Neuronal stem cell (in vitro differentiated cells): ENCODE results near the gene RFX8.

Experiments used
- DNase-seq: peaks from one replicate; pipeline ENCODE4 v3.0.0-alpha.2; 2013; ENCODE audit warnings: low spot score
- H2AFZ ChIP-seq: one replicate; pipeline ENCODE4 v1.6.1; 2013; ENCODE audit warnings: mild to moderate bottlenecking, low read length, inconsistent platforms
- H2AK5ac ChIP-seq: 2 replicates; pipeline ENCODE4 v1.6.1; 2013; ENCODE audit warnings: low read depth, mild to moderate bottlenecking, inconsistent platforms, low read length, moderate library complexity, mixed read lengths
- H2BK120ac ChIP-seq: 2 replicates; pipeline ENCODE4 v1.6.1; 2013; ENCODE audit warnings: low read depth, mild to moderate bottlenecking, inconsistent platforms, low read length, moderate library complexity, mixed read lengths
- H2BK12ac ChIP-seq: one replicate; pipeline ENCODE4 v1.6.1; 2013; ENCODE audit warnings: low read length, inconsistent platforms
- H2BK15ac ChIP-seq: 2 replicates; pipeline ENCODE4 v1.6.1; 2013; ENCODE audit warnings: mild to moderate bottlenecking, low read length, inconsistent platforms, mixed read lengths
- H2BK5ac ChIP-seq: one replicate; pipeline ENCODE4 v1.6.1; 2013; ENCODE audit warnings: inconsistent platforms, mild to moderate bottlenecking, low read length, moderate library complexity
- H3K14ac ChIP-seq: one replicate; pipeline ENCODE4 v1.6.1; 2013; ENCODE audit warnings: low read length, inconsistent platforms
- H3K18ac ChIP-seq: 2 replicates; pipeline ENCODE4 v1.6.1; 2013; ENCODE audit warnings: low read length, inconsistent platforms
- H3K23ac ChIP-seq: 2 replicates; pipeline ENCODE4 v1.6.1; 2013; ENCODE audit warnings: low read depth, mild to moderate bottlenecking, mixed read lengths, low read length, inconsistent platforms; ENCODE audit not compliant: poor library complexity
- H3K27ac ChIP-seq: replicated peaks from 3 replicates; pipeline ENCODE4 v1.5.1; 2013; ENCODE audit warnings: low read length, inconsistent platforms
- H3K27me3 ChIP-seq, 3 experiments: 2 replicates each; pipeline ENCODE4 v1.6.1; 2013; ENCODE audit warnings: low read length in 3 of 3, mild to moderate bottlenecking in 2 of 3, inconsistent platforms in 1 of 3, low read depth in 1 of 3, mixed read lengths in 1 of 3, moderate library complexity in 1 of 3; ENCODE audit not compliant: control insufficient read depth in 3 of 3, insufficient read depth in 3 of 3
- H3K36me3 ChIP-seq, 2 donors: replicated peaks in 1 of 2; 2 replicates each; pipeline ENCODE4 v1.6.1; 2013; ENCODE audit warnings: low read length in 2 of 2; ENCODE audit not compliant: control insufficient read depth in 2 of 2, insufficient read depth in 2 of 2
- H3K4ac ChIP-seq: 2 replicates; pipeline ENCODE4 v1.6.1; 2013; ENCODE audit warnings: inconsistent platforms, mild to moderate bottlenecking, low read length, moderate library complexity
- H3K4me1 ChIP-seq, 2 donors: 1 replicate in 1 of 2; 2 replicates in 1 of 2; pipeline ENCODE4 v1.6.1; 2013; ENCODE audit warnings: low read length in 2 of 2, low read depth in 1 of 2; ENCODE audit not compliant: control insufficient read depth in 2 of 2, insufficient read depth in 1 of 2
- H3K4me2 ChIP-seq: one replicate; pipeline ENCODE4 v1.6.1; 2013; ENCODE audit warnings: mild to moderate bottlenecking, low read length, inconsistent platforms; ENCODE audit not compliant: insufficient read depth, poor library complexity, severe bottlenecking
- H3K4me3 ChIP-seq, 2 donors: 2 replicates each; pipeline ENCODE4 v1.5.1; 2013; ENCODE audit warnings: low read length in 2 of 2, mild to moderate bottlenecking in 2 of 2, inconsistent platforms in 1 of 2, moderate library complexity in 1 of 2
- H3K79me1 ChIP-seq: one replicate; pipeline ENCODE4 v1.6.1; 2013; ENCODE audit warnings: low read depth, mild to moderate bottlenecking, inconsistent platforms, low read length, moderate library complexity
- H3K9ac ChIP-seq: one replicate; pipeline ENCODE4 v1.6.1; 2013; ENCODE audit warnings: mild to moderate bottlenecking, low read depth, low read length, inconsistent platforms; ENCODE audit not compliant: poor library complexity
- H3K9me3 ChIP-seq, 2 donors: replicated peaks in 1 of 2; 2 replicates each; pipeline versions ENCODE3 to v1.6.1; 2013; ENCODE audit warnings: low read length in 2 of 2, mild to moderate bottlenecking in 2 of 2, inconsistent platforms in 1 of 2, low read depth in 1 of 2, mixed read lengths in 1 of 2, moderate library complexity in 1 of 2; ENCODE audit not compliant: control insufficient read depth in 2 of 2, insufficient read depth in 1 of 2
- H4K8ac ChIP-seq: one replicate; pipeline ENCODE4 v1.6.1; 2013; ENCODE audit warnings: low read depth, mild to moderate bottlenecking, inconsistent platforms, low read length, moderate library complexity
- H4K91ac ChIP-seq: one replicate; pipeline ENCODE4 v1.6.1; 2013; ENCODE audit warnings: low read length, low read depth, mild to moderate bottlenecking, inconsistent platforms; ENCODE audit not compliant: poor library complexity
- WGBS, 2 donors: extraction: QIAGEN DNeasy Blood & Tissue Kit; methylation state at CpG; one replicate each; pipeline ENCODE4 v1.1.7; 2013; ENCODE audit warnings: missing lambda C conversion rate in 2 of 2, mixed read lengths in 1 of 2; ENCODE audit not compliant: insufficient read length in 2 of 2, insufficient replicate concordance in 1 of 2; ENCODE audit errors: extremely low coverage in 2 of 2; 5-methylcytosine and 5-hydroxymethylcytosine counted together

The RFX8 gene

GRCh38 chr2:101357376-101357775 is 117.5 kb downstream of the RFX8 start:
- H3K79me1 ChIP-seq: no peaks in the 10 kb centered on the region
- H2BK15ac ChIP-seq: no peak overlapping the region
- no peaks in the 10 kb centered on the region for H3K36me3 ChIP-seq
- no peak overlapping the region for H3K4ac ChIP-seq
- no peak overlapping the region for H3K14ac ChIP-seq
- H2BK120ac ChIP-seq: no peak overlapping the region
- no peak overlapping the region for H2BK12ac ChIP-seq
- no peaks in the 10 kb centered on the region for H3K9me3 ChIP-seq
- H4K91ac ChIP-seq: no peak overlapping the region
- no peak overlapping the region for H4K8ac ChIP-seq
- no peaks in the 10 kb centered on the region for H3K27me3 ChIP-seq
- H3K27ac ChIP-seq: no peak overlapping the region
- H3K4me2 ChIP-seq: no peak overlapping the region
- no peak overlapping the region for H3K9ac ChIP-seq
- H3K4me1 ChIP-seq: no peaks in the 10 kb centered on the region
- H2BK5ac ChIP-seq: no peak overlapping the region
- no peak overlapping the region for H3K4me3 ChIP-seq
- DNase-seq: no peak
- no peak overlapping the region for H3K18ac ChIP-seq
- H2AFZ ChIP-seq: no peak overlapping the region
- H2AK5ac ChIP-seq: no peak overlapping the region
- H3K23ac ChIP-seq: no peak overlapping the region

DNA sequence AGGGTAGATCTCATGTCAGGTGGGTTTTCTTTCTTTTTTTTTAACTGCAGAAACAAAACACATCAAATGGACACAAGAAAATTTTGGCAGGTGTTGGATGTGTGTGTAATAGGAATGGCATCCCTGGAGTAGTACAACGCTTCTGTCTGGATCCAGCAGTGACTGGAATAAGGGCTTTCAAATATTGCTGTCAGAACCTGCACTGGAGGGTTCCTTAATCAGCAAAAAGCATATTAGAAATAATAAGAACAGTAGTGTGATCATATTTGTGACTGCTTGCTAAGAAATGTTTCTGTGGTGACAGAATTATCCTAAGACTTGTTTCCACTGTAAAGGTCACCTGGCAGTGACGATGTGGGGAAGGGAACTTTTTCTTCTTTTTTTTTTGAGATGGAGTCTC is 118.4 kb downstream of the RFX8 start:
- Histone ChIP-seq H3K4me2 (no peak overlapping the region), H4K8ac (no peak overlapping the region), H3K4me1 (no peaks in the 10 kb centered on the region), H3K27ac (no peak overlapping the region), H3K4ac (no peak overlapping the region), H3K79me1 (no peaks in the 10 kb centered on the region), H3K9me3 (no peaks in the 10 kb centered on the region), H2BK15ac (no peak overlapping the region), H4K91ac (no peak overlapping the region), H3K9ac (no peak overlapping the region), H3K27me3 (no peaks in the 10 kb centered on the region), H2AFZ (no peak overlapping the region), H2BK120ac (no peak overlapping the region), H3K4me3 (no peak overlapping the region), H2BK12ac (no peak overlapping the region), H3K36me3 (no peaks in the 10 kb centered on the region), H3K14ac (no peak overlapping the region), H2BK5ac (no peak overlapping the region), H2AK5ac (no peak overlapping the region), H3K23ac (no peak overlapping the region), H3K18ac (no peak overlapping the region)
- DNase-seq: no peak
- WGBS, 2 donors: no CpG with 5 or more reads among the region's 2 CpGs

DNA sequence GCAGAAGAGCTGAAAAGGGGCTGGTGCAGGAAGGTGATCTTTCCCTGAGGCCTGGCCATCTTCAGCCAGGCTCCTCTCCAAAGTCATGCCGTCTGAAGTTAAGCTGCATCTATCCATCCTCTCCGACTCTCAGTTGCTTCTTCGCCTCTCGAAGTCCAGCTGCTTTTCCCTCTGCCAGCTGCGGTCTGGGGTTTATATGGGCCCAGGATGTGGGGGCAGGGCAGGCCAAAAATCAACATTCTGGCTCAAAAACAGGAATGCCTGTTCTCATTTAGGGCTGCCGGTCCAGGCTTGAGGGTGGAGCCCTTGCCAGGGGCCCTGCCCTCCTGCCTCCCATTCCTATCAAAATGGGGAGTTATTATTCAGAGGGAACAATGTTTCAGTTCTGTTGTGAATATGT is 118.9 kb downstream of the RFX8 start:
- Histone ChIP-seq H2BK5ac (no peak overlapping the region), H2BK12ac (no peak overlapping the region), H2AK5ac (no peak overlapping the region), H3K27ac (no peak overlapping the region), H2BK120ac (no peak overlapping the region), H3K4ac (no peak overlapping the region), H3K9ac (no peak overlapping the region), H3K79me1 (no peaks in the 10 kb centered on the region), H3K23ac (no peak overlapping the region), H4K91ac (no peak overlapping the region), H2AFZ (no peak overlapping the region), H3K36me3 (no peaks in the 10 kb centered on the region), H3K14ac (no peak overlapping the region), H3K4me2 (no peak overlapping the region), H3K4me1 (no peaks in the 10 kb centered on the region), H3K27me3 (no peaks in the 10 kb centered on the region), H3K9me3 (no peaks in the 10 kb centered on the region), H3K4me3 (no peak overlapping the region), H3K18ac (no peak overlapping the region), H2BK15ac (no peak overlapping the region), H4K8ac (no peak overlapping the region)
- DNase-seq: no peak
- WGBS, 2 donors: no CpG with 5 or more reads among the region's 6 CpGs

DNA sequence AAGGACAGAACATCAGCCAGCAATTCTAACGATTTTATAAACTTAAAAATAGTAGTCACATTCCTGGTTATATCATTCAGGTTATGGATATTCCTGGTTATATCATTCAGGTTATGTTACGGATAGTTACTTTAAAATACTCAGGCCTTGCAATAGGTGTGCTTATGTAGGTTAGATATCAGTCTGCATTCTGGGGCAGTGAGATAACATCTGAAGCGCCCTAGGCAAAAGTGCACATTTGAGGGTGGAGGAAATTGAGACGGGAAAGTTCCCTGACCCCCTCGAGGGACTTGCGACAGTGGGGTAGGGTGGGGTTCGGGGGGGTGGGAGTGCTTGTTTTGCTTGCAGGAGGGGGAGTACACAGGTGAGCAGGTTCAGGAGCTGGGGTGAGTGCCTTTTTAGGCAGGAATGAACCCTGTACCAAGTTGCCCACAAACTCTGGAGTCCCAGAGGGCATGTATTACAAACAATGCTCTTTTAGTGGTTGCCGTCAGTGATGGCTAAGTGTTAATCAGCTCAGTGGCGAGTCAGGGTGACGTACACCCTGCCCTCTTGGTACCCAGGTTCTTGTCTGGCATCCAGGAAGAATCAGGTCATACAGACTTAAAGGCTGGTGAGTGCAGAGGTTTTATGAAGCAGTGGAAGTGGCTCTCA is 119.4 kb downstream of the RFX8 start:
- H3K79me1 ChIP-seq: no peaks in the 10 kb centered on the region
- H4K91ac ChIP-seq: no peak overlapping the region
- no peak overlapping the region for H2BK120ac ChIP-seq
- no CpG with 5 or more reads among the region's 10 CpGs for WGBS, 2 donors
- no peak overlapping the region for H3K23ac ChIP-seq
- H2BK15ac ChIP-seq: no peak overlapping the region
- no peak for DNase-seq
- no peaks in the 10 kb centered on the region for H3K36me3 ChIP-seq
- no peak overlapping the region for H3K4ac ChIP-seq
- no peaks in the 10 kb centered on the region for H3K4me1 ChIP-seq
- H3K9ac ChIP-seq: no peak overlapping the region
- H2BK5ac ChIP-seq: no peak overlapping the region
- no peaks in the 10 kb centered on the region for H3K27me3 ChIP-seq
- no peaks in the 10 kb centered on the region for H3K9me3 ChIP-seq
- no peak overlapping the region for H3K4me2 ChIP-seq
- H3K4me3 ChIP-seq: no peak overlapping the region
- H3K27ac ChIP-seq: no peak overlapping the region
- no peak overlapping the region for H3K18ac ChIP-seq
- H4K8ac ChIP-seq: no peak overlapping the region
- no peak overlapping the region for H2AK5ac ChIP-seq
- H3K14ac ChIP-seq: no peak overlapping the region
- no peak overlapping the region for H2AFZ ChIP-seq
- H2BK12ac ChIP-seq: no peak overlapping the region
